ENCODE data around the gene PDK4.
"Not testable (repeated sequence)": the region's sequence is repeated elsewhere in the genome, so short reads cannot be mapped to it uniquely, and the experiment has no call there.

PDK4 gene

DNA sequence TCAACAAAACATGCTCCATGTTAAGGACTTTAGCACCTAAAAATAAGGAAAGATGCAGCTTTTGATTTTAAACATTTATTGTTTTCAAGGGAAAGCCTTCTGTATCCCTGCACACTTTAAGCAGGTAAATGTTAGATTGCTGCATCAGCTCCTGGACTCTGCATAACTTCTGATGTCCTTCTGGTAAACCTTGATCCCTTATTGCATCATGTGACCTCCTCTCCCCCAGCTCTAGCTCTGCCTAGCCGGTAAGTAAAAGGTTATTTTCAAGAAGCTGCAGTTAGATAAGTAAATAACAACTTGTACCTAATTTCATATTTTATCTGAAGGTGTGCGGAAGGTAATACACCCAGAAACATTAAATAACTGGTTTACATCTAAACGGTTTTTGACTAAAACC lies 37.5 kb downstream of the PDK4 start:
- DNase-seq: no peak

DNA sequence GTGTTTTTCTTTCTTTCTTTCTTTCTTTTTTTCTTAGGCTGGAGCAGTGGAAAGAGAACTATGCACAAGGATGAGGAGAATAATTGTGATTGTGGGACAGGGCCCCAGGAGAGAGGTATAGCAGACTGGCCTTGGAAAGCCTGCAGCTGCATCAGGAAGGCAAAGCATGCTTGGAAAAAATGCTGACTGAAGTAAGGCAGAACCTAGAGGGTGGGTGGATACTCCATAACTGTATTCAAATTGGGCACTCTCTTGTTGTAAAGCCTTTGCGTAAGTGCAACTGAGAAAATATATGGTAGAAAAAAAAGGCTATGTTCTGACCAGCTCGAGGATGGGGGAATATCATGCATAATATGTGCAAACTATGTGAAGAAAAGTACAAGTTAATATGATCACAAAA lies 39.5 kb downstream of the PDK4 start:
- no peak for DNase-seq

GRCh38 chr7:95553939-95554338 lies 42.4 kb downstream of the PDK4 start:
- no peak for DNase-seq

DNA sequence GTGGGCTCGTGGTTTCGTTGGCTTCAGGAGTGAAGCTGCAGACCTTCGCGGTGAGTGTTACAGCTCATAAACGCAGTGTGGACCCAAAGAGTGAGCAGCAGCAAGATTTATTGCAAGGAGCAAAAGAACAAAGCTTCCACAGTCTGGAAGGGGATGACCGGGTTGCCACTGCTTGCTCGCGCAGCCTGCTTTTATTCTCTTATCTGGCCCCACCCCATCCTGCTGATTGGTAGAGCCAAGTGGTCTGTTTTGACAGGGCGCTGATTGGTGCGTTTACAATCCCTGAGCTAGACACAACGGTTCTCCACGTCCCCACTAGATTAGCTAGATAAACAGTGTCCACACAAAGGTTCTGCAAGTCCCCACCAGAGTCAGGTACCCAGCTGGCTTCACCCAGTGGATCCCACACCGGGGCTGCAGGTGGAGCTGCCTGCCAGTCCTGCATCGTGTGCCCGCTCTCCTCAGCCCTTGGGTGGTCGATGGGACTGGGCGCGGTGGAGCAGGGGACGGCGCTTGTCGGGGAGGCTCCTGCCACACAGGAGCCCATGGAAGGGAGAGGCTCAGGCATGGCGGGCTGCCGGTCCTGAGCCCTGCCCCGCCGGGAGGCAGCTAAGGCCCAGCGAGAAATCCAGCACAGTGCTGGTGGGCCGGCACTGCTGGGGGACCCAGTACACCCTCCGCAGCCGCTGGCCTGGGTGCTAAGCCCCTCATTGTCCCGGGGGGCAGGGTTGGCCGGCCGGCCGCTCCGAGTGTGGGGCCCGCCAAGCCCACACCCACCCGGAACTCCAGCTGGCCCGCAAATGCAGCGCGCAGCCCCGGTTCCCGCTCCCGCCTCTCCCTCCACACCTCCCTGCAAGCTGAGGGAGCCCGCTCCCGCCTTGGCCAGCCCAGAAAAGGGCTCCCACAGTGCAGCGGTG lies 44.0 kb downstream of the PDK4 start:
- DNase-seq: not testable (repeated sequence)

GRCh38 chr7:95550546-95550945 lies 45.8 kb downstream of the PDK4 start:
- no peak for DNase-seq

- no peak for DNase-seq
Measured at GRCh38 chr7:95549818-95550529, 46.3 kb downstream of the PDK4 start.

DNA sequence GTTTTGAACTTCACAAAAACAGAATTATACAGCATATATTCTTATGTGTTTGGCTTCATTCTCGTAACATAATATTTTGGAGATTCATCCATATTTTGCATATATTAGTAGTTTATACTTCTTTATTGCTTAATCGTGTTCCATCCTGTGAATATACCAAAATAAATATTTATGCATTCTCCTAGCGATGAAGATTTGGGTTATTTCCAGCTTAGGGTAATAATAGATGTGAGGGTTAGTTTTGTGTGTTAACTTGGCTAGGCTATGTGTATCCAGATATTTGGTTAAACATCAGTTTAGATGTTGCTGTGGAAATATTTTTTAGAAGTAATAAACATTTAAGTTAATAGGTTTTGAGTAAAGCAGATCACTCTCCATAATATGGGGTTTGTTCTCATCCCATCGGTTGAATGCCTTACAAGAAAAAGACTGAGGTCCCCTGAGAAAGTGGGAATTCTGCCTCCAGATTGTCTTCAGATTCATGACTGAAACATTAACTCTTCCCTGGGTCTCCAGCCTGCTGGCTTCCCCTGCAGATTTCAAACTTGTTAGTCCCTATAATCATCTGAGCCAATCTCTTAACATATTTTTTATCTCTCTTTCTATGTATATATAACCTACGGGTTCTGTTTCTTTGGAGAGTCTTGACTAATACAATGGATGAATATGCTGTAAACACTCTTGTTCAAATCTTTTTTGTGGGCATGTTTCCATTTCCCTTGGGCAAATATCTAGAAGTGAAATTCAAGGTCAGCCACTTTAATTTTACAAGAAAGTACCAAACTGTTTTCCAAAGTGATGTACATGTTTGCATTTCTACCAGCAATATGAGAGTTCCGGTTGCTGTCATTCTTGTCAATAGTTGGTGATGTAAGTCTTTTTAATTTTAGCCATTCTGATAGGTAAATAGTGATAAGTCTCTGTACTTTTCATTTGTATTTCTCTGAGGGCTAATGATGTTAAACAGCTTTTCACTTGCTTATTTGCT lies 48.7 kb downstream of the PDK4 start:
- no peak for DNase-seq

- DNase-seq: no peak
Measured at GRCh38 chr7:95546647-95547046, 49.7 kb downstream of the PDK4 start.

GRCh38 chr7:95545673-95546072 lies 50.6 kb downstream of the PDK4 start:
- DNase-seq: no peak

- no peak for DNase-seq
Measured at GRCh38 chr7:95545007-95545615, 51.2 kb downstream of the PDK4 start.

DNA sequence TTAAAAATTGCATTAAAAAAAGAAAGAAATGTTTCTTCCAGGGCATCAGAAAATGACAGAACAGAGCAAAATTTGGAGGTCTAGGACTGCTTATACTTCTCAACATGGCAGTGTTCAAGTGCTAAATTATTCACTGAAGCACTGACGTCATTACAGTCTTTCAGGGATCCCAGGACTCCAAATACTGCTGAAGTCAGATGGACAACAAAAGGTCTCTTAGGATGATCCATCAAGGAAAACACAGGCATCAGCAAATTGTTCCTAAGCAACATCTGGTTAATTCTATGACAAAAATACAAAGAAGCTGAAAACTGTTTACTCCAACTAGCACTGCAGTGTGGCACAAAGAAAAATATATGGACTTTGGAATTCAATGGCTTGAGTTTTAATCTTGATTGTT lies 52.1 kb downstream of the PDK4 start:
- no peak for DNase-seq

DNA sequence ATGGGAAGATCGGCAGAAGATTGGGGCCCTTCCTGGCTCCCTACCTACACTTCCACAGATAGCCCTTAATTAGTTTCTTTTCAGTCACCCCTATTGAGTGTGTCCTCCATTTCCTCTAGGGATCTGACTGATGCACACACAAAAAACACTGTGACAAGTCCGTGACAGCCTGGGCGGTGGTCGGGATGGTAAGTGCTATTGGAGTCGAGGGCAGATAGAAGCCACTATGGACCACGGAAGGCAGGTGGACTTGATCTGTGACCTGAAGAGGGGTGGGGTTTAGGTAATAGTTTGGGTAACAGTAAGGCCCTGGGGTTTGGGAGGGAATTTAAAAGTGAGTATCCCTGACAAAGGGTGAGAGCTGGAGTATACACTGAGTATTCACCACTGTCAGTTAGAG lies 53.0 kb downstream of the PDK4 start:
- DNase-seq: no peak

GRCh38 chr7:95540366-95540765 lies 56.0 kb downstream of the PDK4 start:
- DNase-seq: no peak

DNA sequence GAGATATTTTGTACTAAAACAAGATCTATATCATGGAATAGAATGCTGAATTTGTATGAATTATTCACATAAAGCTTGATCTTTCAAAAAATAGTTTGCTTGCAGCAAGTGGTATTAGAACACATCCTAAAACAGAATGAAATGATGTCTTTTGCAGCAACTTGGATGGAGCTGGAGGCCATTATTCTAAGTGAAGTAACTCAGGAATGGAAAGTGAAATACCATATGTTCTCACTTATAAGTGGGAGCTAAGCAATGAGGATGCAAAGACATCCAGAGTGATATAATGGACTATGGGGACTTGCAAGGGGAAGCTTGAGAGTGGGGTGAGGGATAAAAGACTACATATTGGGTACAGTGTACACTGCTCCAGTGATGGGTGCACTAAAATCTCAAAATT lies 56.9 kb downstream of the PDK4 start:
- DNase-seq: no peak

GRCh38 chr7:95537468-95537867 lies 58.8 kb downstream of the PDK4 start:
- DNase-seq: no peak

DNA sequence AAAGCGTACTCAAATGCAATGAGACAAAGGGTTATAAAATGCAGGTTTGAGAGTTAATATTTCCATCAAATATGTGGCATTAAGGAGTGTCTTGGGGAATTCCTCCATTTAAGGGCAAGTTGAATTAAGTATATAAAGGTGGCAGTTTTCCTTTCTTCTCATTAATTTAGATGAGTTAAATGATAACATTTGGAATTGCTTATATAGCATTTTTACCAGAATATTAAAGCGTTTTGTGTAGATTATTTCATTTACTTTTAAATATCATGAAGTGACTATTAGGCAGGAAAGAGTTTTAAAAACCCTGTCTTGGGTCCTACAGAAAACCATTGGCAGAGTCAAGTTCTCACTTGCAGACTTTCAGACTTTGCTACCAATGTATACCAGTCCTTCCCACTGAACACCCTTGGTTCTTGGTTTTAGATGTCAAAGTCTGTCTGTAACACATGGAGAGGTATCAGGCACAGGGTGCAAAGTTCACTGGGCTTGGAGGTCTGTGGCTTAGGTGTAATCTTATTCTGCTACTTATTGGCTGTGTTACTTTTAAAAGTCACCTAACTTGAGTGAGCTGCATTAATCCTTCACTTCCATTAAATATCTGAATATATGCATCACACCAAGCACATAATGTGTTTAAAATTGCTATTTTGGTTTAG lies 59.5 kb downstream of the PDK4 start:
- no peak for DNase-seq

GRCh38 chr7:95535662-95536061 lies 60.7 kb downstream of the PDK4 start:
- DNase-seq: no peak

DNA sequence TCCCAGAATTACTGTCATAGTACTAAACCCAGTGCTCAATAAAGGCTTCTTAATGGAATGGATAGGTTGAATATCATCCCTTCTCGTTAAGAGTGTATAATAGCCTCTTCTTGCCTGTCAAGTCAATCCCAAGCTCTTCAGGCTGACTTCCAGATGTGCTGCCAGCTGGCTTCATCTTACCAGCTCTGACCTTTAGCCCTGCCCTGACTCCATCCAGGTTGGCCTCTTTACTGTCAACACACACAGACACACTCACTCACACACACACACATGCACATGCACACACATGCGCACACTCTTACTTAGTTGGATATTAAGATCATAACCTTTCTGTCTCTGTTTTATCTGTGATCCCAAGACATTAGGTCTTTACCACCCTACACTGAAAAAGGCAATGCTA lies 61.5 kb downstream of the PDK4 start:
- no peak for DNase-seq

Data from stimulated activated CD4-positive, alpha-beta T cell treated with anti-CD3 and anti-CD28 coated beads, Interleukin-12 subunit alpha, Interleukin-12 subunit beta, amount 100 ng/mL, for 4 hours (primary cell).